Choroid plexus epithelial cell (primary cell): ENCODE measurements around the gene HID1.

Experiments used
- DNase-seq: peaks from one replicate; pipeline ENCODE4 v3.0.0-alpha.2; 2010; ENCODE audit warnings: low read depth
- H3K4me3 ChIP-seq: 2 replicates; pipeline ENCODE4 v1.5.1; 2011; ENCODE audit warnings: low read depth, mild to moderate bottlenecking, control low read depth, low read length, moderate library complexity
- CTCF ChIP-seq: conservative IDR thresholded peaks from 2 replicates; pipeline ENCODE4 v1.5.1; 2011; ENCODE audit warnings: low read depth, mild to moderate bottlenecking, control low read depth, inconsistent platforms, low read length, moderate library complexity

HID1 gene

GRCh38 chr17:74953134-74953687 lies 19.3 kb downstream of the HID1 start:
- DNase-seq: no peak
- no peak overlapping the region for H3K4me3 ChIP-seq
- no peak for TF ChIP-seq CTCF

- H3K4me3 ChIP-seq: no peak overlapping the region
These were observed 20.0 kb downstream of the HID1 start for GRCh38 chr17:74952431-74953133.

GRCh38 chr17:74951680-74952421 lies 20.7 kb downstream of the HID1 start:
- no peak for DNase-seq
- no peak for TF ChIP-seq CTCF
- H3K4me3 ChIP-seq: no peak overlapping the region

More at GRCh38 chr17:74952431-74953133, 20.0 kb downstream of the HID1 start:
- DNase-seq: no peak
- TF ChIP-seq CTCF: no peak

GRCh38 chr17:74951065-74951464 lies 21.5 kb downstream of the HID1 start:
- H3K4me3 ChIP-seq: no peak overlapping the region
- no peak for TF ChIP-seq CTCF
- no peak for DNase-seq

- TF ChIP-seq CTCF: no peak
- no peak for DNase-seq
- H3K4me3 ChIP-seq: no peak overlapping the region
These were observed 22.4 kb downstream of the HID1 start for GRCh38 chr17:74950207-74950606.

DNA sequence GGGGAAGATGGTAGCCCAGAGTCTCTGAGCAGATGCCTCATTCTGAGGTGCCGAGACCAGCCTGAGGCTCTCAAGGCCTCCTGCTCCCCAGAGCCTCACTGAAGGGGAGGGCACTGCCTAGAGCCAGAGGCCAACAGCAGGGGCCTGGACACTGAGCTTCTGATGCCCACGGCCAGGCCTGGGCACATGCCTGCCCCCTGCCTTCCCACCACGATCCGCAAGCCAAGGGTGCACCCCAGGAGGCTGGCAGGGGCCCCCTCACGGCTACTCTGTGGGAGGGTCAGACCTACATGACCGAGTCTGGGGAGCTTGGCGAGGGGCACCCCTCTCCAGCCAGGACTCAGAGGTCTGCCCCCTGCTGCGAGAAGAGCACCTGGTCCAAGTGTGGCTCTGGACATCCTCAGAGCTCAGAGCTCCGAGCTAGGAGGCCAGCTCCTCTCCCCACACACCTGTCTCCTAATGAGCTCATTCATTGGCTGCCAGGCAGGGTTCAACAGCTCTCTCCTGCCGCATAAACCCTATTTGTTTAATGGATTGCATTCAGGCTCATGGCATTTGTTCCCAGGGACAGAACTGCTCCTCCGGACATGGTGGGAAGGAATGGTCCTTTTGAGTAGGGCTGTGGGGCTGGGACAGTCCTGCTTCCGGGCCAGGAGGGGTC lies 23.0 kb downstream of the HID1 start:
- H3K4me3 ChIP-seq: no peak overlapping the region
- no peak for TF ChIP-seq CTCF
- no peak for DNase-seq
